Stromal cell of bone marrow (primary cell): Measurements from ENCODE around the gene STK25.
"Not testable (repeated sequence)": the region's sequence is repeated elsewhere in the genome, so short reads cannot be mapped to it uniquely, and the experiment has no call there.

Experiments used
- DNase-seq: peaks from one replicate; pipeline ENCODE4 v3.0.0-alpha.2; 2012; ENCODE audit warnings: low read depth

STK25 gene

GRCh38 chr2:241539616-241540374 lies 31.4 kb upstream of the STK25 start:
- DNase-seq: no peak

DNA sequence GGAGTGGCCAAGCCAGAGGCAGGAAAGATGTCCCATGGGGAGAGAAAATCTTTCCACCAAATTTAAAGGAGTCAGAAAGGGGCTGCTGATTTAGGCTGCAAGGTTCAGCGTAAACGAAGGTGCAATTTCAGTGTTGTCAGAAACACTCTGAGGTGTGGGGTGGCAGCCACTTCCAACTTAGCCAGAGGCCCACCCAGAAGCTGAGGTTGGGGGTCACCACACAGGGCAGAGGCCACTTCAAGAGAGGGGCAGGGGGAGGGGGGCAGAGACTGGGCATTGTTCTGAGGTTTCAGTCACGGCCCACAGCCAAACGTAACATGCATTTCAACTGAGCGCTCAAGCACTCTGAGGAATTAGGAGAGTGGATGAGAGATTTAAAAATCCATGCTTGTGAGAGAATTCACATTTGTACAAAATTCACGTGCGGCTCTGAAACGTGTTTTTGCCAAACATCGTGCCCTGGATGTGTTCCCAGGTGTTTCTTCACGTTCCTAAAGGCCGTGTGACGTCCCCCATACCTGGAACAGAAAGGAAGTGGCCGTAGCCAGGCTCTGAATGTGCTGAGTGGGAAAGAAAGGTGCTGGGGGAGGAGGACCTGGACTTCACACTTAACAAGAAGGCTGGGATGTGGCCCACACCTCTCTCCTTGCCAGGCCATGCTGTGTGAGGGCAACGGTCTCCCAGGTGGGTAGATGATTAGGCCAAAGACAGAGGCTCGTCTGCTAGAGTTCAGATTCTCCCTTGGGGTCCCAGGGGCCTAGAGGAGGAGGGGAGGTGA lies 30.6 kb upstream of the STK25 start:
- DNase-seq: no peak

- DNase-seq: no peak
Observed at GRCh38 chr2:241535871-241536655, 27.7 kb upstream of the STK25 start.

- no peak for DNase-seq
Observed at GRCh38 chr2:241534701-241535375, 26.5 kb upstream of the STK25 start.

DNA sequence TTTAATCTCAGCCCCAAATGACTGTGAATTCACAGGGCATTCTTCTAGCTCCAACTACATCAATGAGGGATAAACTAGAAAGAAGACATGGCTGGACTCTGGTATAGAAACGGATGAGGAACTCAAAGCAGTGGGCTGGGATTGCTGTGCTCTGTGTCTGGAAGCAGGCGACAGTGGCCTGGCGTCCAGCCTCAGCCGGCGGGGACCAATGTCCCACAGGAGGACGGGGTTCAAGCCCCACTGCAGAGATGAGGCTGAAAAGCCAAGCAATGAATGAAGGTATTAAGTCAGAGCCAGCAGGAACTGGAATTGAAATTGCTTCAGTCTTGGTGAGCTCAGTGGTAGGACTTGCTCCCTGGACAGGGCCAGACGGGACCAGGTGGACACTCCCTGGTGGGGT lies 25.9 kb upstream of the STK25 start:
- no peak for DNase-seq

DNA sequence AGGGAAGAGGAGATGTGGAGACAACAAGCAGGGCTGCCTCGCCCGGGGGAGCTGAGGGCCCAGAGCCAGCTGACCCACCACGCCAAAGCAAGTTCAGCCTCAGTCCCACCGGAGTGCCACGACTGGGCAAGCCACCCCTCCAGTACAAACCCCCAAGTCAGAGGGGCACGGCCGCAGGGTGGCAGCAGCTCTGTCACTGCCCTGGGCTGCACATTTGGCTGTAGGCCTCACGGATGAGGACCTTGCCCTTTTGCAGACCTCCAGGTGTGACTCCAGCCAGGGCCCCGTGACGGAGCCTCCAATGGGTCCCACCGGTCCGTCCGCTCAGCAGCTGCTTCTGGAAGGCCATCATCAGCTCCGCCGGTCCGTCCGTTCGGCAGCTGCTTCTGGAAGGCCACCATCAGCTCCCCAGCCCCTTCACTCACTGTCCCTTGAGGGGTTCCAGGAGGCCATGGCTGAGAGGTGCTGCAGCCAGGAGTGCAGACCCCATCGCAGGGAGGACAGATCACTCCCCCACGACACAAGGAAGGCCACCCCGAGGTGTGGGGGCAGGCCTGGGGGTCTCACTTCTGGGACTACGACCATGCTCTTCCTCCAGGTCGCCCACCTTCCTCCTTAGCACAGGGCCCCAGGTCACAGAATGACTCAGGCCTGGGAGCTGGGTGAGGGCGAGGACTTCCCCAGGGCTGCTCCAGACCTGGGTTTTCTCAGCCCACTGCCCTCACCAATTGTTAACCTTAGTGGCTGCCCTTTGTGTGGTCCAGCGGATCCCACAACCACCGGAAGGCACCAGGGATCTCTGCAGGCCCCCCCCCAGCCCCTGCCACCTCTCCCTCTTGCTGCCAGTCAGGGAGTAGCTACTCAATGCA lies 24.6 kb upstream of the STK25 start:
- DNase-seq: no peak

- no peak for DNase-seq
Observed at GRCh38 chr2:241532168-241532567, 23.8 kb upstream of the STK25 start.

DNA sequence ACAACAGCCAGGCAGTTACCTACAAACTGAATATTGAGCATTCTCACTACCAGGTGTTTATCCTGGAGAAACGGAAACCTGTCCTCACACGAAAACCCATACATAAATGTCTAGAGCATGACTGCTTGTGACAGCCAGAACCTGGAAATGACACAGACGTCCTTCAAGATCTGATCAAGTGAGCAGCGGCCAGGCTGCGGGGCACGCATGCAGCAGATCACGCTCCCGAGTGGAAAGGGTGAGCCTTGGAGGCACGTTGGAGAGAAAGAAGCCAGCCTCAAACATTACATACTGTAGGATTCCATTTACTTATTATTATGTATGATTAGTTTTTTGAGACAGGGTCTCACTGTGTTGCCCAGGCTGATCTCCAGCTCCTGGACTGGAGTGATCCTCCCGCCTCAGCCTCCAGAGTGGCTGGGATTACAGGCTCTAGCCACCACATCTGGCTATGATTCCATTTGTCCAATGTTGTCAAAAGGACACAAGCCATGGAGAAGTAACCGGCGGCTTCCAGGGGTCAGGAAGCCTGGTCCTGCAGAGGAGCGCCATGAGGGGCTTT lies 22.9 kb upstream of the STK25 start:
- DNase-seq: no peak

GRCh38 chr2:241530571-241530970 lies 22.2 kb upstream of the STK25 start:
- DNase-seq: no peak

- not testable (repeated sequence) for DNase-seq
Observed at GRCh38 chr2:241525818-241526780, 17.7 kb upstream of the STK25 start.

DNA sequence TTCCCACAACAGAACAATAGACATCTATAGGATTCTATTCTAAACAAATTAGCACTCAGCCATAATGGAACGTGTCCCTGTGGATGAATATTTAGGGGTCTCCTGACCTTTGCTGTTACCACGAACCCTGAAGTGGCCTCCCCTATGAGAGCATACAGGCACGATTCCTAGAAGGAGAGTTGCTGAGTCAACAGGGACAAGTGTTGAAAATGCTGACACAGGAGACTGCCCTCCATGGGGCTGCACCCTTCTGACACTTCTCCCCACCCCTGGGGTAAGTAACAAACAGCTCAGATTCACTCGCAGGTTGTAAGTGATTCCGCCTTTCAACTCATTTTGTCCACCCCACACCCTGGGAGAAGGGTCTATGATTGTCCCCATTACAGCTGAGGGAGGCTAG lies 14.1 kb upstream of the STK25 start:
- no peak for DNase-seq

- DNase-seq: no peak
Observed at GRCh38 chr2:241519669-241520068, 11.3 kb upstream of the STK25 start.

DNA sequence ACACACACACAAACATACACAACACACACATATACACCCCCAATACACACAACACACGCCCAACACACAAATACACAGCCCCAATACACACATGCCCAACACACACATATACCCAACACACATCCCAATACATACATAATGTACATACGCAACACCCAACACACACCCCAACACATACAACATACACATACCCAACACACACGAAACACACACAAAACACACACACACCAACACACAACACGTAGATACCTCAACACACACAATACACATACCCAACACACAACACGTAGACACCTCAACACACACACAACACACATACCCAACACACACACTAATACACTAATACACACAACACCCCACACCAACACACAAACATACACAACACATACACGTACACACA lies 8.9 kb upstream of the STK25 start:
- DNase-seq: no peak

DNA sequence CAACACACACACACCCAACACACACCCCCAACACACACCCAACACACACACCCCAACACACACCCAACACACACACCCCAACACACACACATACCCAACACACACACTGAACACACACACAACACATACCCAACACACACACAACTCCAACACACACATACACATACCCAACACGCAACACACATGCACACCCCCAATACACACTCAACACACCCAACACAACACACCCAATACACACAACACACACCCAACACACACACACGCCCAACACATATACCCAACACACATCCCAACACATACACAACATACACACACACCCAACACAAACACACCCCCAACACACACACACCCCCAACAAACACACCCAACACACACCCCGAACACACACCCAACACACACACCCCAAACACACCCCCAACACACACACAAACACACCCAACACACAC lies 8.2 kb upstream of the STK25 start:
- no peak for DNase-seq

DNA sequence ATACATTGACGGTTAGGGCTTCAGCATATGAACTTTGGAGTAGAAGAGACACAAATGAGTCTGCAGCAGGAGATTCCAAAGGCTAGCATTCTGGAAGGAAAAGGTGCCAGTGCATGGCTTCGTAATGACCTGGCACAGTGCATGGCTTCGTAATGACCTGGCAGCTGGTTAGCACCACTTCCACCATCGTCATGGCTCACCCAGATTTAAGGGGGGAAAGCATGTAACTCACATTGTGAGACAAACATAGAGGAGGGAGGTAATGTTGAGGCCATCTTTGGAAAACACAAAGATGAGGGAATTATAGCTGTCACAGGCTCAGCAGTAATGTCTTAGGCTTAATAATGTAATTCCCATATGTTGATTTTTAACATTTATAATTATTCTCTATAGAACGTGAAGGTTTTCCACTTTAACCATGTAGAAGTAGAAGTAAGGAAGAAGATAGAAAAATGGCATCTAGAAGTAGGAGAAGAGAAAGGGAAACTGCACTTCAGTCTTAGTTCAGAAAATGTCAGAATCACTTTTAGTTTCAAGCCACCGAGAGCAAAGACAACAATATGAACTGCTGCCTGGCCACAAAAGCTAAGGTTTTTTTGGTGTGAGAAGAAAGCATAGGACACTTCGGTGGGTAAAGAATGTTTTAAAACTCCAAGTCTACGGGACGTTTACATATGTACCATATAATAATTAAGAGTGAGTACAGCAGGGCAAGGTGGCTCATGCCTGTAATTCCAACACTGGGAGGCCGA lies 6.8 kb upstream of the STK25 start:
- DNase-seq: no peak

- DNase-seq: no peak
Observed at GRCh38 chr2:241514553-241514952, 6.2 kb upstream of the STK25 start.

- DNase-seq: no peak
Observed at GRCh38 chr2:241511091-241511741, 2.8 kb upstream of the STK25 start.

GRCh38 chr2:241509155-241509784 lies 886 bp upstream of the STK25 start:
- DNase-seq: no peak
